GM21786 (cell line): ENCODE measurements around the gene CTSH.
"Not testable (repeated sequence)": the region's sequence is repeated elsewhere in the genome, so short reads cannot be mapped to it uniquely, and the experiment has no call there.

Source experiments
- ATAC-seq: cut with Tn5 transposase; IDR thresholded peaks from one replicate; pipeline ENCODE4 v1.9.1; 2021; ENCODE audit not compliant: unreplicated experiment

Gene CTSH

GRCh38 chr15:78923015-78923414 is 21.8 kb downstream of the CTSH start:
- ATAC-seq = no peak

DNA sequence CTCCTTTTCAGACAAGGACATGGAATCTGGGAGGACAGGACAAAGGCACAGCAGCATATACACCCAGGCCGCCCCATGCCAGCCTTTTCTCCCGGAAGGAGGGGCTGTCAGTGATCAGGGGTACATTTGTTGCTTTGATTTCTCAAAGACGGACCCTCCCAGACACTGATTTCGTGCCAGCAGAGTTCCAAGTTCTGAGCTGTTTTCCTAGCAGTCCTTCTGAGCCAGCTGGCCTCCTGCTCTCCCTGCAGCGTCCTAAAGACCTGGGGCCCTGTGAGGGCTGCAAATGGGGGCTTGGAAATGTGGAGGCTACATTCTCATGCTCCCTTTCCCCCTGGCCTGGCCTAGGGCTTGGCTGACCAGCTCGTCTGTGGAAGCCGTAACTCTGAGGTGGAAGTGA is 22.3 kb downstream of the CTSH start:
- ATAC-seq = no peak

DNA sequence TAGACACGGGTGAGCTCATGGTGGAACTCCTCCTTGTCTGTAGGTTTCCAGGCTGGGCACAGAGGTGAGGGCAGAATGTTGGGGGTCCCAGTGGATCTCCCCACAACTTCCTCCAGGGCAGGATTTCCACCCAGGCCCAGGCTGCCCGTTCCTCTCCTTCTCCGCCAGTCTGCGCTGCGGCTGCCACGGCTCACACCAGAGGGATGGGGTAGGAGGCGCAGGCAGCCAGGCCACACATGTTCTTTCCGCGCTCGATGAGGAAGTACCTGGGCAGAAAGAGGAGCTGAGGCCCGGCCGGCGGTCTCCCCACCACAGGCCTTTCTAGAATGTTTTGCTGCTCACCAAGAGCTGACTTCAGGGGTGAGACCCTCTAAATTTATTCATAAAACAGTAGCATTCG is 22.9 kb downstream of the CTSH start:
- ATAC-seq = no peak

- ATAC-seq = no peak
Measured at GRCh38 chr15:78921517-78921916, 23.3 kb downstream of the CTSH start.

DNA sequence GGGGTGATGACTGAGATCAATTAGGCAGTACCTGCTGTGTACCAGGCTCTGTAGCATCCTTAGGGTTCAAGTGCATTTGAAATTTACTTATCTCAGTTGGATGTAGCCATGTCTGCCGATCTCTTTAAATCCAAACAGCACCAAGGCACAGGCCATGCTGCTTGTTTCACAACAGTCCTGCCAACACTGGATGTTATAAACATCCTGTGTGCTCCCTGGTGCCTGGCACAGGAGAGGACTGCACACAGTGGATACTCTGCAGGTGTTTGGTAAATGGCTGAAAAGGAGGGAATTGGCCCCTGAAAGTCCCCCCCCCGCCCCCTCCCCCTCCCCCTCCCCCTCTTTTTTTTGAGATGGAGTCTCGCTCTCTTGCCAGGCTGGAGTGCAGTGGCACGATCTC is 27.0 kb downstream of the CTSH start:
- ATAC-seq = no peak

DNA sequence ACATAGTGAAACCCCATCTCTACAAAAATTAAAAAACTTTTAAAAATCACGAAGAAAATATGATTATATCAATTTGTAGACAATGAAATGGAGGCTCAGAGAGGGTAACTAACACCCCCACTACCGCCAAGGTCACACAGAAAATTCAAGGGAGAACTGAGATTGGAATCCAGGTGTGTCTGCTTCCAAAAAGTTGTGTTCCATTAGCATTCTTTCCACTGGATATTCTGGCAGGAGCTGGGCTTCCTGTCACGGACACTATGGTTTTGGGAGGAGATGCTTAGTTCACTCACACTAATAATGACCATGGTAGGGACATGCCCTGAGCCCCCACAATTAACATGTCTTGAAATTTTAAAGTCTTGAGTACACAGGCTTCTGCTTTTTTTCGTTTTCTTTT is 28.8 kb downstream of the CTSH start:
- no peak for ATAC-seq

- no peak for ATAC-seq
Measured at GRCh38 chr15:78915341-78916087, 29.3 kb downstream of the CTSH start.

DNA sequence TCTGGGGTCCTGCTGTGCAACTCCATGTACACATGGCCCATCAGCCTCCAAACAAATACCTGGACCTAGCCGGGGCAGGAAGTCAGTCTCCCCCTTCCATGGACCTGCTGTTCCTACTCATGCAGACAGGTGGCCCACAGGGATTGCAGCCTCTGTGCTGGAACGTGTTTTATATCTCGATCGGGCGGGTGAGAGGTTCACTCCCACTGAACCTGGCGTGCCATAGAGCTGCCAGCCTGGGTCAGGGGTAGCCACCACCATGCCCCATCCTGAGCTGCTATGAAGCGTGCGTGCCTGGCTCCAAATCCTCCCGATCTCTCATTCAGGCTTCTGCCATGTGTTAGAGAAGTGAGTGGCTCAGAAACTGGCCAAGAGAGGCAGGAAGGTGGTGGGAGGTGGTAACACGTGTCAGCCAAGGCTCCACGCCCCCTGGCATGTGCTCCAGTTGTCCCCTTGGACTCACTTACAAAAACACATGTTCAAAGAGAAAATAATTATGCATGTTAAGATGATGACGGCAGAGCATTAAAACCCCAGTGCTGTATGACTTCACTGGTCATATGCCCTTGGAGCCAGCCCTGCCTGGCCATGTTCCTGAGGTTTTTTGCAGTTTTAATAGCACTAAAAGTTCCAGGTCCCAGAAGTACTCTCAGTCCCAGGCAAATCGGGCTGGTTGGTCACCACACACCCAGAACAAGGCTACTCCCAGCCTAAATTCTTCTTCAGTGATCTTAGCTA is 30.6 kb downstream of the CTSH start:
- no peak for ATAC-seq

DNA sequence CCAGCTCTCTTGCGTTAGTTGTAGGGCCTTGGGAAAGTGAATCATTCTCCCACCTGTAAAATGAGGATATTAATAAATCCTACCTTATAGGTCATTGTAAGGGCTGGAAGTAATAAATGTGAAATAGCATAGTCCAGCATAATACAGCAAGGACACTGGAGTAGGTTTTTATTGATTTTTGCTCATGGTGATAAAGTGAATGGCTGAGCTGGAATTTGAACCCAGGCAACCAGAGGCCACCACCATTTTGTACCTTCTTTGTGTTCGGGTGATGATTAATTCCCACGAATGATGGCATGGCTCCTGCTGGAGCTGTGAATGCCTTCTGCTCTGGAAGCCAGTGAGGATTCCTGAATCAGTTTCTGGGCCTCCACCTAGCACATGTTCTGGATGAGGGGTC is 31.8 kb downstream of the CTSH start:
- no peak for ATAC-seq

GRCh38 chr15:78912316-78912715 is 32.5 kb downstream of the CTSH start:
- ATAC-seq = no peak

- ATAC-seq = no peak
Measured at GRCh38 chr15:78910271-78910670, 34.6 kb downstream of the CTSH start.

- ATAC-seq = no peak
Measured at GRCh38 chr15:78909791-78910228, 35.0 kb downstream of the CTSH start.

DNA sequence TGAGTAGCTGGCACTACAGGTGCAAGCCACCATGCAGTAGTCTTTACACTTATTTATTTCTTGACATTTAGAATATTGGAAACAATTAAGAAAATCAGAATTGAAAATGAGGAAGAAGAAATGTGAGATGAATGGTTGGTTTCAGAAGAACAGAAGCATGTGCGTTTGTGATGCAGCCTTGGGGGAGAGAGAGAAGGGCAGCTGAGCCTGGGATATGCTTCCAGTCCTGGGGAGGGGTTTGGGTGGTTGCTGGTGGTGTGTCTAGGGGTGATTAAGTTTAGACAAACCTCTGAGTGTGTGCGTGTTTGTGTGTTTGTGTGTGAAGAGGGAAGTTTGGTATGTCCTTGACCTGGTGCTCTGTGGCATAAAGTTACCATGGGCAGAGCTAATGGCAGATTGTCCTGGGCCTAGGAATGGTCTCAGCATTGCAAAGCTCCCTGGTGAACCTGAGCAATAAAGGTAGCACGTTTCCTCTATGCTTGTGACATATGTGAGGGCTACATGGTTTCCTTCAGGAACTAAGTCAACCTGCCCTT is 35.6 kb downstream of the CTSH start:
- ATAC-seq = no peak

DNA sequence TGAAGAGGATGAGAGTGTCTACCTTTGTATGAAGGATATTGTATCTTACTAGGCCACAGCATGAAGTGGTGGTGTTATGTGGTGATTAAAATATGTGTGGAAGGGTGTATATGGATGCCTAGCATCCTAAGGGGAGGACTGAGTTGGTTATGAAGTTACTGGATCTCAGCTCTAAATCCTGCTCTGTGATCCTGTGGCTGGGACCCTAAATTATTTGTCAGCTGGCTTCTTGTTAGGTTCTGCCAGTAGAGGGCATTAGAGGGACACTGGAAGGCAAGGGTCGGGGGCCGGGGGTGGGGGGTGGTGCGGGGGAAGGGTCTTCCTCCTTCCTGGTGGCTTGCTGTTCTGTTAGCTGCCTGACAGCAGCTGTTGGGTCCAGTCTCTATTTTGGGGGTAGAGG is 37.3 kb downstream of the CTSH start:
- no peak for ATAC-seq

GRCh38 chr15:78906316-78906620 is 38.6 kb downstream of the CTSH start:
- ATAC-seq = no peak

GRCh38 chr15:78904599-78905358 is 40.1 kb downstream of the CTSH start:
- ATAC-seq = no peak

GRCh38 chr15:78902281-78903032 is 42.4 kb downstream of the CTSH start:
- ATAC-seq = not testable (repeated sequence)

GRCh38 chr15:78900819-78901533 is 43.9 kb downstream of the CTSH start:
- not testable (repeated sequence) for ATAC-seq

- no peak for ATAC-seq
Measured at GRCh38 chr15:78898540-78898939, 46.3 kb downstream of the CTSH start.

GRCh38 chr15:78895471-78895870 is 49.4 kb downstream of the CTSH start:
- ATAC-seq = no peak
